SJSA1 (cell line): Measurements from ENCODE around the gene MGLL. TPM values are rescaled to one million over a fixed set of nuclear protein-coding genes. Genes with fewer than 3 reads are reported as not detected.

Experiments used
- DNase-seq, 2 experiments: peaks; one replicate each; pipeline ENCODE4 v3.0.0-alpha.2; 2015 to 2020; ENCODE audit warnings: low spot score in 2 of 2, low read depth in 1 of 2
- H3K27ac ChIP-seq: fragments of 250-450 bp; sonication (Bioruptor Pico); 2 replicates; pipeline ENCODE4 v1.5.1; 2020; ENCODE audit warnings: mild to moderate bottlenecking, moderate library complexity
- H3K27me3 ChIP-seq: fragments of 250-450 bp; sonication (Bioruptor Pico); replicated peaks from 2 replicates; pipeline ENCODE4 v1.5.1; 2020; ENCODE audit warnings: mild to moderate bottlenecking, moderate library complexity
- H3K36me3 ChIP-seq: fragments of 250-450 bp; sonication (Bioruptor Pico); 2 replicates; pipeline ENCODE4 v1.5.1; 2020; ENCODE audit warnings: mild to moderate bottlenecking
- H3K4me1 ChIP-seq: fragments of 250-450 bp; sonication (Bioruptor Pico); replicated peaks from 2 replicates; pipeline ENCODE4 v1.6.1; 2021; ENCODE audit warnings: mild to moderate bottlenecking
- H3K4me3 ChIP-seq: fragments of 250-450 bp; sonication (Bioruptor Pico); 2 replicates; pipeline ENCODE4 v1.5.1; 2020; ENCODE audit warnings: mild to moderate bottlenecking
- H3K9me3 ChIP-seq: fragments of 250-450 bp; sonication (Bioruptor Pico); replicated peaks from 2 replicates; pipeline ENCODE4 v1.5.1; 2020; ENCODE audit warnings: mild to moderate bottlenecking
- total RNA-seq: library from RNA; depleted of rRNA; stranded (reverse); fragments of >200 nt; shearing (Covaris generic); gene quantifications from 2 replicates; pipeline ENCODE4 v1.2.3, GENCODE V29; 2014

MGLL gene
- total RNA-seq, 1 experiment from 2014 or later = 47.7 TPM

GRCh38 chr3:127753338-127753737 lies 69.0 kb downstream of the MGLL start:
- Histone ChIP-seq H3K36me3 (no peaks in the 10 kb centered on the region), H3K27ac (no peak overlapping the region), H3K9me3 (no peaks in the 10 kb centered on the region)

GRCh38 chr3:127751782-127752181 lies 70.5 kb downstream of the MGLL start:
- H3K4me1 ChIP-seq = peaks cover 45% of the 10 kb centered on the region

More at GRCh38 chr3:127753338-127753737, 69.0 kb downstream of the MGLL start:
- no peak for DNase-seq
- H3K27me3 ChIP-seq = no peaks in the 10 kb centered on the region
- H3K4me3 ChIP-seq = no peak overlapping the region
- peaks cover 32% of the 10 kb centered on the region for H3K4me1 ChIP-seq

GRCh38 chr3:127751163-127751621 lies 71.1 kb downstream of the MGLL start:
- H3K27ac ChIP-seq = no peak overlapping the region
- no peak overlapping the region for H3K4me3 ChIP-seq
- no peak for DNase-seq

More at GRCh38 chr3:127751782-127752181, 70.5 kb downstream of the MGLL start:
- H3K27ac ChIP-seq = no peak overlapping the region
- no peak for DNase-seq
- H3K9me3 ChIP-seq = no peaks in the 10 kb centered on the region
- H3K4me3 ChIP-seq = no peak overlapping the region
- H3K27me3 ChIP-seq = no peaks in the 10 kb centered on the region
- H3K36me3 ChIP-seq = no peaks in the 10 kb centered on the region

GRCh38 chr3:127750226-127751031 lies 71.9 kb downstream of the MGLL start:
- Histone ChIP-seq H3K4me3 (no peak overlapping the region), H3K27me3 (no peaks in the 10 kb centered on the region), H3K4me1 (peaks cover 57% of the 10 kb centered on the region), H3K27ac (peak overlapping the region; percentile 25; the same call in 1 of the 2 replicates), H3K9me3 (no peaks in the 10 kb centered on the region), H3K36me3 (no peaks in the 10 kb centered on the region)
- peak in 1 of 2 experiments; percentile 53 for DNase-seq

More at GRCh38 chr3:127751163-127751621, 71.1 kb downstream of the MGLL start:
- H3K27me3 ChIP-seq = no peaks in the 10 kb centered on the region
- H3K4me1 ChIP-seq = peaks cover 51% of the 10 kb centered on the region
- no peaks in the 10 kb centered on the region for H3K9me3 ChIP-seq
- H3K36me3 ChIP-seq = no peaks in the 10 kb centered on the region

- H3K27ac ChIP-seq = peak overlapping the region; percentile 25; the same call in 1 of the 2 replicates
- no peak overlapping the region for H3K4me3 ChIP-seq
- H3K9me3 ChIP-seq = no peaks in the 10 kb centered on the region
- H3K27me3 ChIP-seq = no peaks in the 10 kb centered on the region
- H3K4me1 ChIP-seq = peaks cover 57% of the 10 kb centered on the region
- H3K36me3 ChIP-seq = no peaks in the 10 kb centered on the region
- no peak for DNase-seq
These were observed 72.5 kb downstream of the MGLL start for GRCh38 chr3:127749787-127750225.

GRCh38 chr3:127749361-127749760 lies 73.0 kb downstream of the MGLL start:
- no peaks in the 10 kb centered on the region for H3K36me3 ChIP-seq
- H3K9me3 ChIP-seq = no peaks in the 10 kb centered on the region
- DNase-seq = no peak
- H3K4me1 ChIP-seq = peaks cover 57% of the 10 kb centered on the region
- H3K4me3 ChIP-seq = no peak overlapping the region
- H3K27me3 ChIP-seq = no peaks in the 10 kb centered on the region
- H3K27ac ChIP-seq = peak overlapping the region; percentile 67; the same call in 1 of the 2 replicates

GRCh38 chr3:127748754-127749327 lies 73.5 kb downstream of the MGLL start:
- Histone ChIP-seq H3K27ac (peak overlapping the region; percentile 67), H3K9me3 (no peaks in the 10 kb centered on the region), H3K4me3 (no peak overlapping the region), H3K27me3 (no peaks in the 10 kb centered on the region), H3K4me1 (peaks cover 57% of the 10 kb centered on the region), H3K36me3 (no peaks in the 10 kb centered on the region)
- DNase-seq = peak in 1 of 2 experiments; percentile 48

- Histone ChIP-seq H3K4me3 (no peak overlapping the region), H3K9me3 (no peaks in the 10 kb centered on the region), H3K36me3 (no peaks in the 10 kb centered on the region), H3K27ac (peak overlapping the region; percentile 67), H3K4me1 (peaks cover 61% of the 10 kb centered on the region), H3K27me3 (no peaks in the 10 kb centered on the region)
- peak; percentile 92 to 98 for DNase-seq
These were observed 74.4 kb downstream of the MGLL start for GRCh38 chr3:127747751-127748521.

GRCh38 chr3:127747066-127747465 lies 75.2 kb downstream of the MGLL start:
- Histone ChIP-seq H3K36me3 (no peaks in the 10 kb centered on the region), H3K4me1 (peaks cover 68% of the 10 kb centered on the region), H3K9me3 (no peaks in the 10 kb centered on the region), H3K4me3 (no peak overlapping the region), H3K27me3 (no peaks in the 10 kb centered on the region), H3K27ac (peak overlapping the region; percentile 67)
- no peak for DNase-seq

GRCh38 chr3:127746400-127747057 lies 75.8 kb downstream of the MGLL start:
- no peak overlapping the region for H3K4me3 ChIP-seq
- peaks cover 73% of the 10 kb centered on the region for H3K4me1 ChIP-seq
- peak; percentile 65 to 79 for DNase-seq
- no peaks in the 10 kb centered on the region for H3K9me3 ChIP-seq
- peak overlapping the region; percentile 67 for H3K27ac ChIP-seq
- no peaks in the 10 kb centered on the region for H3K27me3 ChIP-seq
- no peaks in the 10 kb centered on the region for H3K36me3 ChIP-seq

GRCh38 chr3:127745656-127746399 lies 76.5 kb downstream of the MGLL start:
- DNase-seq = no peak
- Histone ChIP-seq H3K9me3 (no peaks in the 10 kb centered on the region), H3K27ac (peak overlapping the region; percentile 67), H3K4me3 (no peak overlapping the region), H3K4me1 (peaks cover 74% of the 10 kb centered on the region), H3K27me3 (no peaks in the 10 kb centered on the region), H3K36me3 (no peaks in the 10 kb centered on the region)

- Histone ChIP-seq H3K27me3 (no peaks in the 10 kb centered on the region), H3K36me3 (no peaks in the 10 kb centered on the region), H3K27ac (no peak overlapping the region), H3K4me3 (no peak overlapping the region), H3K9me3 (no peaks in the 10 kb centered on the region), H3K4me1 (peaks cover 74% of the 10 kb centered on the region)
- no peak for DNase-seq
These were observed 77.4 kb downstream of the MGLL start for GRCh38 chr3:127744875-127745274.
